Skeletal muscle cell (primary cell): Measurements from ENCODE around the gene GALNT14.
"Not testable (repeated sequence)": the region's sequence is repeated elsewhere in the genome, so short reads cannot be mapped to it uniquely, and the experiment has no call there.

ENCODE experiments used
- DNase-seq: peaks from one replicate; pipeline ENCODE4 v3.0.0-alpha.2; 2010; ENCODE audit warnings: low read depth
- H3K4me3 ChIP-seq: 2 replicates; pipeline ENCODE4 v1.5.1; 2011; ENCODE audit warnings: low read depth, mild to moderate bottlenecking, control low read depth, low read length, moderate library complexity

The GALNT14 gene

GRCh38 chr2:30932870-30933269, 205.4 kb downstream of the GALNT14 start:
- DNase-seq = no peak
- no peak overlapping the region for H3K4me3 ChIP-seq

GRCh38 chr2:30931841-30932407, 206.3 kb downstream of the GALNT14 start:
- no peak overlapping the region for H3K4me3 ChIP-seq
- no peak for DNase-seq

GRCh38 chr2:30930716-30931115, 207.5 kb downstream of the GALNT14 start:
- no peak for DNase-seq
- no peak overlapping the region for H3K4me3 ChIP-seq

GRCh38 chr2:30927465-30928075, 210.7 kb downstream of the GALNT14 start:
- no peak for DNase-seq
- no peak overlapping the region for H3K4me3 ChIP-seq

- H3K4me3 ChIP-seq = no peak overlapping the region
- no peak for DNase-seq
These were observed 211.6 kb downstream of the GALNT14 start for GRCh38 chr2:30926606-30927005.

- no peak overlapping the region for H3K4me3 ChIP-seq
- DNase-seq = no peak
These were observed 214.6 kb downstream of the GALNT14 start for GRCh38 chr2:30923623-30924022.

- H3K4me3 ChIP-seq = no peak overlapping the region
- no peak for DNase-seq
These were observed 217.7 kb downstream of the GALNT14 start for GRCh38 chr2:30920511-30920910.

GRCh38 chr2:30915486-30915885, 222.8 kb downstream of the GALNT14 start:
- no peak for DNase-seq
- no peak overlapping the region for H3K4me3 ChIP-seq

GRCh38 chr2:30914456-30914855, 223.8 kb downstream of the GALNT14 start:
- DNase-seq = no peak
- no peak overlapping the region for H3K4me3 ChIP-seq

- DNase-seq = no peak
These were observed 226.2 kb downstream of the GALNT14 start for GRCh38 chr2:30912056-30912455.

GRCh38 chr2:30911327-30911726, 226.9 kb downstream of the GALNT14 start:
- no peak overlapping the region for H3K4me3 ChIP-seq
- no peak for DNase-seq

More at GRCh38 chr2:30912056-30912455, 226.2 kb downstream of the GALNT14 start:
- H3K4me3 ChIP-seq = no peak overlapping the region

GRCh38 chr2:30910686-30911085, 227.6 kb downstream of the GALNT14 start:
- no peak for DNase-seq
- no peak overlapping the region for H3K4me3 ChIP-seq

GRCh38 chr2:30904437-30904836, 233.8 kb downstream of the GALNT14 start:
- DNase-seq, H3K4me3 ChIP-seq: not testable (repeated sequence)

GRCh38 chr2:30903326-30903725, 234.9 kb downstream of the GALNT14 start:
- no peak for DNase-seq
- no peak overlapping the region for H3K4me3 ChIP-seq

- no peak for DNase-seq
- H3K4me3 ChIP-seq = no peak overlapping the region
These were observed 237.9 kb downstream of the GALNT14 start for GRCh38 chr2:30900381-30900780.

GRCh38 chr2:30899516-30900054, 238.7 kb downstream of the GALNT14 start:
- no peak overlapping the region for H3K4me3 ChIP-seq
- DNase-seq = no peak

- no peak overlapping the region for H3K4me3 ChIP-seq
- DNase-seq = no peak
These were observed 240.7 kb downstream of the GALNT14 start for GRCh38 chr2:30897539-30897938.

GRCh38 chr2:30894498-30895119, 243.6 kb downstream of the GALNT14 start:
- DNase-seq = no peak

GRCh38 chr2:30888852-30889409, 249.3 kb downstream of the GALNT14 start:
- DNase-seq = no peak
- H3K4me3 ChIP-seq = no peak overlapping the region

More at GRCh38 chr2:30894498-30895119, 243.6 kb downstream of the GALNT14 start:
- no peak overlapping the region for H3K4me3 ChIP-seq

- DNase-seq = no peak
- H3K4me3 ChIP-seq = no peak overlapping the region
These were observed 252.2 kb downstream of the GALNT14 start for GRCh38 chr2:30886080-30886479.
